ENCODE data around the gene FBN1.

The FBN1 gene

DNA sequence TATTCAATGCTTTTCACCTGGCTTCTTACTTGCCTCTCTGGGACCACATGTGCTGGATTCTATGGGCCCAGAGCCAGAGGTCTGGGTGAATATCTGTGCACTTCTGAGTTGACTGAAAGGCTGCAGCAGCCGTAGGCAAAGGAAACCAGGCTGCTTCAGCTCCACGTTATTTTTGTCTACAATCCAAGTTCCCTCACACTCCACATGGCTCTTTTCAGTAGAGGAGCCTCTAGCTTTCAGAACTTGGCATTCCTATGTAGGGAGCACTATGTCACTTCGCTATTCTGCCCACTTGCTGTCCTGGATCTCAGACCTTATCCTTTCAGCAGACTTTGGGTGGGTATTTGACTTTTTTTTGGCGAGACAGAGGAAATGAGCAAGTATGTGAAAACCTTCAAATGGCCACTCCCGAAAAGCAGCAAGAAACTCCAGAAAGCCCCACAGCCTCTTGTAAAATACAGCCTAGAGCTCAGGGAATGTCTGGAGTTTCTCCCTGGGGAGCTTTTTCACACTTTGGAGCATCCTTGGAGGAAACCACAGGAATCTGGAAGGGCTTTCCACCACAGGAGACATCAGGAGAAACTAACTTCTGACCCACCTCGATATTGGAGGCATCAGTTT, 233.4 kb downstream of the FBN1 start:
- Histone ChIP-seq H4K20me1 (ENCODE audit: insufficient read depth, low read length) (no peaks in the 10 kb centered on the region), H3K9me3 (ENCODE audit: insufficient read depth, low read length) (no peaks in the 10 kb centered on the region), H3K27me3 (ENCODE audit: low read depth, low read length) (no peaks in the 10 kb centered on the region), H3K79me2 (ENCODE audit: low read length) (no peaks in the 10 kb centered on the region), H3K36me3 (replicated peaks; ENCODE audit: low read depth, low read length) (no peaks in the 10 kb centered on the region), H3K4me1 (ENCODE audit: low read length) (peaks cover 8% of the 10 kb centered on the region; the same call in 1 of the 2 replicates), H3K4me3 (ENCODE audit: low read length) (no peak overlapping the region), H2AFZ (ENCODE audit: low read depth, low read length) (no peak overlapping the region), H3K9ac (ENCODE audit: low read length) (no peak overlapping the region), H3K4me2 (ENCODE audit: low read length) (no peak overlapping the region), H3K27ac (ENCODE audit: low read length) (no peak overlapping the region)
- TF ChIP-seq, protein P1, sequence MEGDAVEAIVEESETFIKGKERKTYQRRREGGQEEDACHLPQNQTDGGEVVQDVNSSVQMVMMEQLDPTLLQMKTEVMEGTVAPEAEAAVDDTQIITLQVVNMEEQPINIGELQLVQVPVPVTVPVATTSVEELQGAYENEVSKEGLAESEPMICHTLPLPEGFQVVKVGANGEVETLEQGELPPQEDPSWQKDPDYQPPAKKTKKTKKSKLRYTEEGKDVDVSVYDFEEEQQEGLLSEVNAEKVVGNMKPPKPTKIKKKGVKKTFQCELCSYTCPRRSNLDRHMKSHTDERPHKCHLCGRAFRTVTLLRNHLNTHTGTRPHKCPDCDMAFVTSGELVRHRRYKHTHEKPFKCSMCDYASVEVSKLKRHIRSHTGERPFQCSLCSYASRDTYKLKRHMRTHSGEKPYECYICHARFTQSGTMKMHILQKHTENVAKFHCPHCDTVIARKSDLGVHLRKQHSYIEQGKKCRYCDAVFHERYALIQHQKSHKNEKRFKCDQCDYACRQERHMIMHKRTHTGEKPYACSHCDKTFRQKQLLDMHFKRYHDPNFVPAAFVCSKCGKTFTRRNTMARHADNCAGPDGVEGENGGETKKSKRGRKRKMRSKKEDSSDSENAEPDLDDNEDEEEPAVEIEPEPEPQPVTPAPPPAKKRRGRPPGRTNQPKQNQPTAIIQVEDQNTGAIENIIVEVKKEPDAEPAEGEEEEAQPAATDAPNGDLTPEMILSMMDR (IDR thresholded peaks at IDR 0.05; ENCODE audit: low read depth, low read length) = no peak
- no peak for TF ChIP-seq EZH2phosphoT487 (IDR thresholded peaks at IDR 0.05; ENCODE audit: low read depth)

DNA sequence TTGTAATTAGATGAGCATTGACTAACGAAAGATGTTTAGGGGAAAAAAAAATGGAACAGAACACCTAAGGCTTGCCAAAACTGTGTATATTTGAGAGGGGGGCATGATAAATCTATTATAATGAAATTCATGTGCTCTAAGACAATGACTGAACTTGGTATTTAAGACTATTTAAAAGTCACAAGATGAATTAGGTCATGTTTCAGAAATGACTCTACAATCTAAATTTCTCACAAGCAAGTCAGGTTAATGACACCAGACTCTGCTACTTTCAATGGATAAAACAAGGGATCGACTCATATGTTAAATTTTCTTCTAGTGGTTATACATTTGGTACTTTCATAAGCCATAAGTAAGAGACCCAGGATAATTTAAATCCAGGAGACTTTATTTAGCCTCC, 235.9 kb downstream of the FBN1 start:
- Histone ChIP-seq H4K20me1 (ENCODE audit: insufficient read depth, low read length) (no peaks in the 10 kb centered on the region), H3K9me3 (ENCODE audit: insufficient read depth, low read length) (no peaks in the 10 kb centered on the region), H2AFZ (ENCODE audit: low read depth, low read length) (no peak overlapping the region), H3K36me3 (replicated peaks; ENCODE audit: low read depth, low read length) (no peaks in the 10 kb centered on the region), H3K27ac (ENCODE audit: low read length) (no peak overlapping the region), H3K9ac (ENCODE audit: low read length) (no peak overlapping the region), H3K79me2 (ENCODE audit: low read length) (no peaks in the 10 kb centered on the region), H3K4me1 (ENCODE audit: low read length) (peaks cover 8% of the 10 kb centered on the region; the same call in 1 of the 2 replicates), H3K27me3 (ENCODE audit: low read depth, low read length) (no peaks in the 10 kb centered on the region), H3K4me2 (ENCODE audit: low read length) (no peak overlapping the region), H3K4me3 (ENCODE audit: low read length) (no peak overlapping the region)
- TF ChIP-seq, protein P1 (IDR thresholded peaks at IDR 0.05; ENCODE audit: low read depth, low read length) = no peak
- no peak for TF ChIP-seq EZH2phosphoT487 (IDR thresholded peaks at IDR 0.05; ENCODE audit: low read depth)

DNA sequence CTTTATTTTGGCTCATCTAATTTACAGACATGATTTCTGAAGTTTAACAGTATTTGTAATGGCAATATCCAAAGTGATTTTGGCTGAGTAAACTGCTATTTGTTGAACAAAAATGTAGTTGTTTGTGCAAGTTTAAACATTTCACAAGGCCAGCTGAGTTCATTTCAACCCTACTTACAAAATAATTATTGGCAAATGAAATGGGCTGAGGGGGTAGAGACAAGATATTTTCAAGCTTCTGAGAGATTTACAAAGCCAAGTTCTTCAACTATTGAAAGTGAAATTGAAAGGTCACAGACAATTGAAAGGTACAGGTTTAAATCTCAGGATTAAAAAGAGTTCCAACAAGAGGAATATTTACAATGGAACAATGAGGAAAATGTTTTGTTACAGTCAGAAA, 237.2 kb downstream of the FBN1 start:
- Histone ChIP-seq H3K4me1 (ENCODE audit: low read length) (peaks cover 8% of the 10 kb centered on the region; the same call in 1 of the 2 replicates), H3K79me2 (ENCODE audit: low read length) (no peaks in the 10 kb centered on the region), H3K9me3 (ENCODE audit: insufficient read depth, low read length) (no peaks in the 10 kb centered on the region), H3K4me2 (ENCODE audit: low read length) (no peak overlapping the region), H3K27me3 (ENCODE audit: low read depth, low read length) (no peaks in the 10 kb centered on the region), H2AFZ (ENCODE audit: low read depth, low read length) (no peak overlapping the region), H3K36me3 (replicated peaks; ENCODE audit: low read depth, low read length) (no peaks in the 10 kb centered on the region), H3K27ac (ENCODE audit: low read length) (no peak overlapping the region), H4K20me1 (ENCODE audit: insufficient read depth, low read length) (no peaks in the 10 kb centered on the region), H3K9ac (ENCODE audit: low read length) (no peak overlapping the region), H3K4me3 (ENCODE audit: low read length) (no peak overlapping the region)
- TF ChIP-seq, protein P1 (IDR thresholded peaks at IDR 0.05; ENCODE audit: low read depth, low read length) = no peak
- no peak for TF ChIP-seq EZH2phosphoT487 (IDR thresholded peaks at IDR 0.05; ENCODE audit: low read depth)

DNA sequence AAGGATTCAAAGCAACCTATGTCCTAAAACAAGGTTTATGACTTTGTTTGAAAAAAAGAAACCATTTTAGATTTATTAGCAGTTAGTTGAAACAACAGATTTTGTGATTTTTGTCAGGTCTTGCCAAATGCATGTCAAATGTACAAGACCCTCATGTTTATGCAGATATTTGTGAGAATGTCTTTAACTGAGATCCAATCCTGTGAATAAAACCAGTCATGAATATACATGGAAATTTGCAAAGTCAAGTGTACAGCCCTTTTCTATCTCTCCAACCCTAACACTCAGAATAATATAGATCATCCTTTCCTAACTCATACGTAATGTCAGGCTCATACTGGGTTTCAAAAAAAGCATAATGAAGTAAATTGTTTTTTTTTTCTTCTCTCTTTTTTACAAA, 237.9 kb downstream of the FBN1 start:
- Histone ChIP-seq H3K79me2 (ENCODE audit: low read length) (no peaks in the 10 kb centered on the region), H2AFZ (ENCODE audit: low read depth, low read length) (no peak overlapping the region), H3K9me3 (ENCODE audit: insufficient read depth, low read length) (no peaks in the 10 kb centered on the region), H4K20me1 (ENCODE audit: insufficient read depth, low read length) (no peaks in the 10 kb centered on the region), H3K9ac (ENCODE audit: low read length) (no peak overlapping the region), H3K36me3 (replicated peaks; ENCODE audit: low read depth, low read length) (no peaks in the 10 kb centered on the region), H3K27ac (ENCODE audit: low read length) (no peak overlapping the region), H3K4me1 (ENCODE audit: low read length) (peaks cover 14% of the 10 kb centered on the region; the same call in 1 of the 2 replicates), H3K4me2 (ENCODE audit: low read length) (no peak overlapping the region), H3K27me3 (ENCODE audit: low read depth, low read length) (no peaks in the 10 kb centered on the region), H3K4me3 (ENCODE audit: low read length) (no peak overlapping the region)
- TF ChIP-seq, protein P1 (IDR thresholded peaks at IDR 0.05; ENCODE audit: low read depth, low read length) = no peak
- TF ChIP-seq EZH2phosphoT487 (IDR thresholded peaks at IDR 0.05; ENCODE audit: low read depth) = no peak
